ENCODE results near the gene GABARAPL1. TPM values are rescaled to one million over a fixed set of nuclear protein-coding genes. Genes with fewer than 3 reads are reported as not detected.

GABARAPL1 gene
- 4.0 and 5.2 TPM in 2 replicates for total RNA-seq

DNA sequence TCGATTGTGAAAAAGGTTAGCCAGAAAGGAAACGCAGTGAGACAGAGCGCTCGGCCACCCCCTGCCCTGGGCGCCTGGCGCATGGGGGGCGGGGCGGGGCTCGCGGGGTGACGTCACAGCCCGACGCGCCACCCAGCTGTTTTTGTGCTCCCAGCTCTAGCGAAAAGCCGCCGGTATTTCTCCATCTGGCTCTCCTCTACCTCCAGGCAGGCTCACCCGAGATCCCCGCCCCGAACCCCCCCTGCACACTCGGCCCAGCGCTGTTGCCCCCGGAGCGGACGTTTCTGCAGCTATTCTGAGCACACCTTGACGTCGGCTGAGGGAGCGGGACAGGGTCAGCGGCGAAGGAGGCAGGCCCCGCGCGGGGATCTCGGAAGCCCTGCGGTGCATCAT lies at the start of gene GABARAPL1:
GABARAPL1 (plus strand) TSS at position 139 of the 393 bp plus-strand sequence; CDS start at position 392, 253 bp downstream.
- intact Hi-C loops (cut with micrococcal nuclease): loop anchor here (1.0 to 10.0 kb wide), 9 partner anchors 58 to 510 kb away; partner anchors contain the start of genes CLEC2B and YBX3
- peaks cover 20% of the 10 kb centered on the region for H3K27me3 Mint-ChIP-seq (ENCODE audit: low read depth)
- H3K27ac Mint-ChIP-seq: peak within 1 kb of the TSS; percentile 93
- H3K36me3 Mint-ChIP-seq (ENCODE audit: low read depth): no peaks in the 10 kb centered on the region
- H3K4me3 Mint-ChIP-seq (ENCODE audit: low read depth): peak within 1 kb of the TSS; percentile 91
- peak; percentile 63 for DNase-seq (ENCODE audit: low spot score)
- H3K9me3 Mint-ChIP-seq: no peaks in the 10 kb centered on the region
- peaks cover 30% of the 10 kb centered on the region for H3K4me1 Mint-ChIP-seq (ENCODE audit: low read depth)

DNA sequence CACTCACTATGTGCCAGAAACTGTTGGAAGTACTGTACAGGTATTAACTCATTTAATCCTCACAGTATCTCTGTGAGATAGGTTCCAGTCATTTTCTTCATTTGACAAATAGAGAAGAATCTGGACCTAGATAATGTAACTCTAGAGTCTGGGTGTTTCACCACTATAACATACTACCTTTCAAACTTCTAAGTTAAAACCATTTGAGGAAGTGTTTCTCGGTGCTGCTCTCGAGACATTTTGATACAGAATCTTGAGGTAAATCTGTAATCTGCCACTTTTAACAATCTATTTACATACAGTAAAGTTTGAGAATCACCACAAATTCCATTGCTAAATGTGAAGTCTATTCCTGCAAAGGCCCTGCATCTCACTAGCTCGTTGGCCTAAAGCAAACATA lies 49.6 kb upstream of the GABARAPL1 start:
- H3K4me1 Mint-ChIP-seq (ENCODE audit: low read depth): no peaks in the 10 kb centered on the region
- no peak overlapping the region for H3K27ac Mint-ChIP-seq
- no peak for DNase-seq (ENCODE audit: low spot score)
- no peak overlapping the region for H3K4me3 Mint-ChIP-seq (ENCODE audit: low read depth)
- H3K36me3 Mint-ChIP-seq (ENCODE audit: low read depth): no peaks in the 10 kb centered on the region
- intact Hi-C loops (cut with micrococcal nuclease): no loop called here
- peaks cover 36% of the 10 kb centered on the region for H3K27me3 Mint-ChIP-seq (ENCODE audit: low read depth)
- no peaks in the 10 kb centered on the region for H3K9me3 Mint-ChIP-seq

DNA sequence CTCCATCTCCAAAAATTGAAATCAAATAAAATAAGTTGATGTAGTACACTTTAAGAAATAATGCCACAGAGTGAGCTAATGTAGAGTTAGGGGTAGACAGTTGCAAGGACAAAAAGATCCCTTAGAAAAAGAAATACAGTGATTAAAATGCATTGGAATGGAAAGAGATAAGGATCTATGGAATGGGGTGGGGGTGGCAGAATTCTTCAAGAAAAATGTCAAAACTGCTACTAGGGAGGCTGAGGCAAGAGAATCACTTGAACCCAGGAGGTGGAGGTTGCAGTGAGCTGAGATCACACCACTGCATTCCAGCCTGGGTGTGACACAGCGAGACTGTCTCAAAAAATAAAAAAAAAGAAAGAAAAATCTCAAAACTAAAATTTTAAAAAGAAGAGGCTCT lies 47.3 kb upstream of the GABARAPL1 start:
- H3K36me3 Mint-ChIP-seq (ENCODE audit: low read depth): no peaks in the 10 kb centered on the region
- no peaks in the 10 kb centered on the region for H3K4me1 Mint-ChIP-seq (ENCODE audit: low read depth)
- DNase-seq (ENCODE audit: low spot score): no peak
- no peaks in the 10 kb centered on the region for H3K9me3 Mint-ChIP-seq
- no peak overlapping the region for H3K4me3 Mint-ChIP-seq (ENCODE audit: low read depth)
- intact Hi-C loops (cut with micrococcal nuclease): no loop called here
- peaks cover 28% of the 10 kb centered on the region for H3K27me3 Mint-ChIP-seq (ENCODE audit: low read depth)
- no peak overlapping the region for H3K27ac Mint-ChIP-seq

GRCh38 chr12:10167599-10167998 lies 45.1 kb upstream of the GABARAPL1 start:
- no peaks in the 10 kb centered on the region for H3K4me1 Mint-ChIP-seq (ENCODE audit: low read depth)
- H3K4me3 Mint-ChIP-seq (ENCODE audit: low read depth): no peak overlapping the region
- no peak for DNase-seq (ENCODE audit: low spot score)
- no peak overlapping the region for H3K27ac Mint-ChIP-seq
- peaks cover 32% of the 10 kb centered on the region for H3K27me3 Mint-ChIP-seq (ENCODE audit: low read depth)
- intact Hi-C loops (cut with micrococcal nuclease): no loop called here
- no peaks in the 10 kb centered on the region for H3K9me3 Mint-ChIP-seq
- H3K36me3 Mint-ChIP-seq (ENCODE audit: low read depth): no peaks in the 10 kb centered on the region

- no peaks in the 10 kb centered on the region for H3K9me3 Mint-ChIP-seq
- intact Hi-C loops (cut with micrococcal nuclease): no loop called here
- no peaks in the 10 kb centered on the region for H3K36me3 Mint-ChIP-seq (ENCODE audit: low read depth)
- no peaks in the 10 kb centered on the region for H3K4me1 Mint-ChIP-seq (ENCODE audit: low read depth)
- DNase-seq (ENCODE audit: low spot score): no peak
- peaks cover 32% of the 10 kb centered on the region for H3K27me3 Mint-ChIP-seq (ENCODE audit: low read depth)
- H3K4me3 Mint-ChIP-seq (ENCODE audit: low read depth): no peak overlapping the region
- no peak overlapping the region for H3K27ac Mint-ChIP-seq
Measured at GRCh38 chr12:10169104-10169503, 43.6 kb upstream of the GABARAPL1 start.

DNA sequence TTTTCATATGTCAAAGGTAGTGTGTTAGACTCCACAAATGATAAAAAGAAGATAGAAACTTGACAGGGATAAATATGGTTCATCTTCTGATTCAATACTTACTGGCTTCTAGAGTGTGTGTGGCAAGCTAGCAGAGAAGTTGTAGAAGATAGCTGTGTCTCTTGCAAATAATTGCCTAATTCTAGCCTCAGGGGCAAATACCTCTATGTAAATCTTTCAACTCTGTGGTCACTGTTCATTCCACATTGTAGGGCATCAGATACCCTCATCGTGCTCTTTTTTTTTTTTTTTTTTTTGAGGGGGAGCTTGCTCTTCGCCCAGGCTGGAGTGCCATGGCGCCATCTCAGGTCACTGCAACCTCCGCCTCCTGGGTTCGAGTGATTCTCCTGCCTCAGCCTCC lies 42.5 kb upstream of the GABARAPL1 start:
- Mint-ChIP-seq H3K4me3 (ENCODE audit: low read depth) (no peak overlapping the region), H3K36me3 (ENCODE audit: low read depth) (no peaks in the 10 kb centered on the region), H3K27me3 (ENCODE audit: low read depth) (peaks cover 40% of the 10 kb centered on the region), H3K27ac (no peak overlapping the region), H3K9me3 (no peaks in the 10 kb centered on the region), H3K4me1 (ENCODE audit: low read depth) (no peaks in the 10 kb centered on the region)
- no peak for DNase-seq (ENCODE audit: low spot score)
- intact Hi-C loops (cut with micrococcal nuclease): no loop called here

DNA sequence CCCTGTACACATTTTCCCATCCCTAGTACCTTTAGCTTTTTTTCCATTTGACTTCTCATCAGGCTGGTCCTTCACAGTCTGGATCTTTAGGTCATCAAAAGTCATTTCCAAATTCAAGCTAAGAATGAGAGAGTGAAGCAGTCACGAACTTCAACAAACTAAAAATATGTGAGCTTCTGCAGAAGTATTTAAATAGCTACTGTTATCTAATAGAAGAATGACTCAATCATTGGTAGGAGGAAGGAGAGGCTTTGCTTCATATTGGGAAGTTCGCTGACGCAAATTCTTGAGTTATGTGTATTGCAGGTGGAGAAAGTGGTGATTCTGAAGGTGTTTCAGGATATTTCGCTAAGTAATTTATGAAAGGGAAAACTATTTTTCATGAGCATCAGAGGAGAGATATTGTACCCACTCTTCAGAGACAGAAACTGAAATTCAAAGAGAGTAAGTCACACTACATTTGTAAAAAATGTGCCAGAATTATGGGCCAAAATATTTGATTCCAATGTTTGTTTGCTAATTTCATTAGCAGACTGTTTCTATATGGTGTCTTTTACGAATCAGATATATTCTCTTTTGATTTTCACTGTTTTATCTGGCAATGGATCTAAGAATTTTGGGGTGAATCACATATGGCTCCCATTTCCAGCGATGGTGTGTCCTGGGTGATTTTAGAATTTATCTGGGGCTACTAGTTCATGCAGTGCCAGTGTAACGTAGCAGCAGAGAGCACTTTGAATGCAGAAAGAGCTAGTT lies 40.5 kb upstream of the GABARAPL1 start, which contains the start of gene OLR1:
OLR1 (minus strand) TSS at position 160 of the 756 bp plus-strand sequence; CDS start at position 105, 55 bp downstream.
- DNase-seq (ENCODE audit: low spot score): no peak
- Mint-ChIP-seq H3K36me3 (ENCODE audit: low read depth) (no peaks in the 10 kb centered on the region), H3K27me3 (ENCODE audit: low read depth) (peaks cover 41% of the 10 kb centered on the region), H3K9me3 (no peaks in the 10 kb centered on the region), H3K27ac (no peak within 1 kb of the TSS), H3K4me1 (ENCODE audit: low read depth) (no peaks in the 10 kb centered on the region), H3K4me3 (ENCODE audit: low read depth) (no peak within 1 kb of the TSS)
- intact Hi-C loops (cut with micrococcal nuclease): no loop called here

- no peak for DNase-seq (ENCODE audit: low spot score)
- intact Hi-C loops (cut with micrococcal nuclease): no loop called here
- Mint-ChIP-seq H3K27me3 (ENCODE audit: low read depth) (peaks cover 38% of the 10 kb centered on the region), H3K4me3 (ENCODE audit: low read depth) (no peak overlapping the region), H3K4me1 (ENCODE audit: low read depth) (no peaks in the 10 kb centered on the region), H3K9me3 (no peaks in the 10 kb centered on the region), H3K36me3 (ENCODE audit: low read depth) (no peaks in the 10 kb centered on the region), H3K27ac (no peak overlapping the region)
Measured at GRCh38 chr12:10174986-10175614, 37.6 kb upstream of the GABARAPL1 start.

- H3K4me3 Mint-ChIP-seq (ENCODE audit: low read depth): no peak overlapping the region
- H3K27me3 Mint-ChIP-seq (ENCODE audit: low read depth): peaks cover 34% of the 10 kb centered on the region
- intact Hi-C loops (cut with micrococcal nuclease): no loop called here
- no peak overlapping the region for H3K27ac Mint-ChIP-seq
- H3K9me3 Mint-ChIP-seq: no peaks in the 10 kb centered on the region
- no peaks in the 10 kb centered on the region for H3K36me3 Mint-ChIP-seq (ENCODE audit: low read depth)
- DNase-seq (ENCODE audit: low spot score): no peak
- no peaks in the 10 kb centered on the region for H3K4me1 Mint-ChIP-seq (ENCODE audit: low read depth)
Measured at GRCh38 chr12:10175846-10176636, 36.6 kb upstream of the GABARAPL1 start.

- no peak for DNase-seq (ENCODE audit: low spot score)
- Mint-ChIP-seq H3K9me3 (no peaks in the 10 kb centered on the region), H3K27ac (no peak within 1 kb of the TSS), H3K27me3 (ENCODE audit: low read depth) (peaks cover 30% of the 10 kb centered on the region), H3K4me1 (ENCODE audit: low read depth) (no peaks in the 10 kb centered on the region), H3K36me3 (ENCODE audit: low read depth) (no peaks in the 10 kb centered on the region), H3K4me3 (ENCODE audit: low read depth) (no peak within 1 kb of the TSS)
- intact Hi-C loops (cut with micrococcal nuclease): no loop called here
Measured at GRCh38 chr12:10178821-10179220, 33.9 kb upstream of the GABARAPL1 start, which contains the start of gene TMEM52B. Gene TMEM52B (plus strand): TSS chr12:10179032. CDS start chr12:10179575, 543 bp downstream.

DNA sequence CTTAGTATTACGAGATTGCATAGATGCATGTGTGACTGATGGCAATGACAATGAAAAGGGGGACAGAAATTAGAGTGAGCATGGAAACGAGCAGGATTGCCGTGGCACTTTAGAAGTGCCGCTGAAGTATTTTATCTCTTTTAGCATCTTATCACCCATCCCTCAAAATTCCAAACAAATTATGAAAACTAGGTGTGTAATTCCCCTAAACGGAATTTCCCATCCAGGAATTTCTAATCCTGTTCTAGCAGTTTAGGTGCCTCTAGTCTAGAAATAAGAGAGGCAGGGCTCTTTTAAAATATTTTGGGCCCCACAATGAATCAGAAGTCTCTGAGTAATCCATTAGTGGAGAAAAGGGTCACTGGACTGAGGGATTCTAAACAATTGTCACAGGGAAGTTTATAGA lies 32.9 kb upstream of the GABARAPL1 start:
- Mint-ChIP-seq H3K4me1 (ENCODE audit: low read depth) (no peaks in the 10 kb centered on the region), H3K4me3 (ENCODE audit: low read depth) (no peak overlapping the region), H3K27me3 (ENCODE audit: low read depth) (peaks cover 29% of the 10 kb centered on the region), H3K27ac (no peak overlapping the region), H3K36me3 (ENCODE audit: low read depth) (no peaks in the 10 kb centered on the region), H3K9me3 (no peaks in the 10 kb centered on the region)
- intact Hi-C loops (cut with micrococcal nuclease): no loop called here
- DNase-seq (ENCODE audit: low spot score): no peak

DNA sequence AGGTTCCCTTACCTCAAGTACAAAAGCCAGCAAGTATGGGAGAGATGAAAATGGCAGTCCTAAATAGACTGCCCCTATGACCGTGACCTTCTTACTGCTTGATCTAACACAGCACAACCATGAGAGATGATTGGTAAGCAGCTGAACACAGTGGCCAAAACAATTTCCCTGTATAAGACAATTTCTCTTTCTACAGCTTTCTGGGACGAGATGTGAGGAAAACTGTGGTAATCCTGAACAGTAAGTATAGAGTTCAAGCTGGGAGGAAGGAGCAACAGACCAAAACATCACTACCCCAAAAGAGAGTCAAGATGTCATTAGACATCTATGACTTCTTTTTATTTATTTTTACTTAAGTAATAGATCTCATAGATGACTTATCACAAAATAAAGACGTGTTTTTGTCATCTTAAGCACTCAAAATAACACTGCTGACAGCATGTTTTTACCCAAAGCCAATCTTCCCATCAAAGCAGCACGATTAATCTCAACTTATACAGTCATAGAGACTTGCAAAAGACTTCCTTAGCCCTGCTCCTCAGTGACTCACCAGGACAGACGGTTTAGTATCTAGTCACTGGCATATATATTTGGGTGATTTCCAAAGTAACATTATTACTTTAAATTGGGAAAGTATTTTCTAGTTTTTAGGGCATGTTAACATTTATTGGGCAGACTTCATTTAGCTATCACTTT lies 30.2 kb upstream of the GABARAPL1 start:
- intact Hi-C loops (cut with micrococcal nuclease): no loop called here

More for the DNA sequence above, 30.2 kb upstream of the GABARAPL1 start:
- no peaks in the 10 kb centered on the region for H3K9me3 Mint-ChIP-seq
- H3K4me3 Mint-ChIP-seq (ENCODE audit: low read depth): no peak overlapping the region
- H3K4me1 Mint-ChIP-seq (ENCODE audit: low read depth): no peaks in the 10 kb centered on the region
- no peak overlapping the region for H3K27ac Mint-ChIP-seq
- peaks cover 21% of the 10 kb centered on the region for H3K27me3 Mint-ChIP-seq (ENCODE audit: low read depth)
- DNase-seq (ENCODE audit: low spot score): no peak
- no peaks in the 10 kb centered on the region for H3K36me3 Mint-ChIP-seq (ENCODE audit: low read depth)

Data from activated T-helper 2 cell treated with anti-CD3 and anti-CD28 coated beads, Interferon-gamma antibody, Interleukin-2, Interleukin-4, amounts not matched to agents 10 μg/mL and 5 μg/mL and 100 μg/mL, durations not matched to agents 14 hours and 24 hours and 36 hours (primary cell).